H1 (cell line): ENCODE results near the gene ZBTB43.

Source experiments
- ASH2L ChIP-seq: fragments of 200-600, 300-600 bp; sonication (generic); IDR thresholded peaks from one replicate; pipeline ENCODE4 v1.7.1; 2017; ENCODE audit warnings: low read length
- ATF2 ChIP-seq: IDR thresholded peaks from 2 replicates; pipeline ENCODE4 v1.6.1; 2012; ENCODE audit warnings: low read length, inconsistent platforms
- CEBPB ChIP-seq: IDR thresholded peaks from 2 replicates; pipeline ENCODE4 v1.6.1; 2012; ENCODE audit warnings: low read depth, low read length
- CTCF ChIP-seq, 3 experiments: IDR thresholded peaks; 1 replicate in 2 of 3; 2 replicates in 1 of 3; pipeline versions ENCODE4 v1.5.1 to v1.6.1; 2011; ENCODE audit warnings: low read length in 3 of 3, mild to moderate bottlenecking in 3 of 3, inconsistent platforms in 2 of 3, low read depth in 1 of 3, moderate library complexity in 1 of 3; ENCODE audit not compliant: insufficient read depth in 1 of 3; ENCODE audit errors: control extremely low read depth in 1 of 3
- EGR1 ChIP-seq: IDR thresholded peaks from 2 replicates; pipeline ENCODE4 v1.6.1; 2011; ENCODE audit warnings: low read depth, low read length, borderline replicate concordance
- MAX ChIP-seq: IDR thresholded peaks from 2 replicates; pipeline ENCODE4 v1.6.1; 2012; ENCODE audit warnings: inconsistent platforms
- NANOG ChIP-seq: IDR thresholded peaks from 2 replicates; pipeline ENCODE4 v1.6.1; 2011; ENCODE audit warnings: low read length, low read depth, mild to moderate bottlenecking, inconsistent platforms; ENCODE audit not compliant: insufficient read depth, poor library complexity, severe bottlenecking
- RAD21 ChIP-seq, 2 experiments: IDR thresholded peaks in 1 of 2; conservative IDR thresholded peaks in 1 of 2; 2 replicates each; pipeline ENCODE4 v1.6.1; 2011; ENCODE audit warnings: low read depth in 2 of 2, low read length in 2 of 2, improper control_type of control experiment in 1 of 2, inconsistent platforms in 1 of 2, mild to moderate bottlenecking in 1 of 2, moderate library complexity in 1 of 2
- SP1 ChIP-seq: IDR thresholded peaks from 2 replicates; pipeline ENCODE4 v1.6.1; 2011; ENCODE audit warnings: low read depth, low read length
- TAF1 ChIP-seq: IDR thresholded peaks from 2 replicates; pipeline ENCODE4 v1.6.1; 2011; ENCODE audit warnings: mild to moderate bottlenecking, low read depth, low read length
- TCF12 ChIP-seq: IDR thresholded peaks from 2 replicates; pipeline ENCODE4 v1.6.1; 2011; ENCODE audit warnings: low read depth, mild to moderate bottlenecking, low read length

- TF ChIP-seq MAX (no peak), SP1 (no peak), CTCF (IDR thresholded peaks at IDR 0.05; ENCODE audit: control extremely low read depth in 1 of 3, insufficient read depth in 1 of 3, low read depth in 1 of 3, low read length in 3 of 3) (no peak), ASH2L (no peak), CEBPB (no peak), RAD21 (IDR thresholded peaks at IDR 0.05 in 1 of 2, conservative IDR thresholded peaks at IDR 0.05 in 1 of 2; ENCODE audit: low read depth in 2 of 2, low read length in 2 of 2) (no peak), ATF2 (no peak), TCF12 (no peak), TAF1 (no peak), NANOG (no peak), EGR1 (no peak)
Observed at GRCh38 chr9:126761274-126761673, 43.6 kb upstream of the ZBTB43 start.
